Aorta (tissue), 5 donors: ENCODE results near the gene UBAP2. TPM values are rescaled to one million over a fixed set of nuclear protein-coding genes. Genes with fewer than 3 reads are reported as not detected.
A peak's percentile ranks its signal among the peaks of the same experiment; 100 is the strongest.

Experiments used
- ATAC-seq: fragments of 200-7000 bp; cut with Tn5 transposase; one replicate; pipeline ENCODE4 v1.9.1; 2022; ENCODE audit warnings: moderate library complexity; ENCODE audit not compliant: low FRiP score
- DNase-seq, 2 donors: peaks; one replicate each; pipeline ENCODE4 v3.0.0-alpha.2; 2020
- H3K27ac ChIP-seq, 2 donors: one replicate each; pipeline ENCODE4 v1.5.1; 2013; ENCODE audit warnings: low read length in 2 of 2, mild to moderate bottlenecking in 2 of 2, moderate library complexity in 2 of 2, control low read depth in 1 of 2, inconsistent platforms in 1 of 2, low read depth in 1 of 2
- H3K27me3 ChIP-seq, 2 donors: one replicate each; pipeline ENCODE4 v1.6.1; 2013; ENCODE audit warnings: control low read depth in 1 of 2, low read length in 1 of 2, mild to moderate bottlenecking in 1 of 2, moderate library complexity in 1 of 2; ENCODE audit not compliant: insufficient read depth in 2 of 2, control insufficient read depth in 1 of 2
- H3K36me3 ChIP-seq, 2 donors: one replicate each; pipeline ENCODE4 v1.6.1; 2013; ENCODE audit warnings: control low read depth in 1 of 2, low read length in 1 of 2, mild to moderate bottlenecking in 1 of 2; ENCODE audit not compliant: insufficient read depth in 2 of 2, control insufficient read depth in 1 of 2
- H3K4me1 ChIP-seq, 2 donors: one replicate each; pipeline ENCODE4 v1.6.1; 2013; ENCODE audit warnings: low read length in 2 of 2, control low read depth in 1 of 2, mild to moderate bottlenecking in 1 of 2, moderate library complexity in 1 of 2; ENCODE audit not compliant: insufficient read depth in 2 of 2, control insufficient read depth in 1 of 2
- H3K4me3 ChIP-seq, 2 donors: one replicate each; pipeline ENCODE4 v1.5.1; 2013; ENCODE audit warnings: low read length in 2 of 2, control low read depth in 1 of 2, mild to moderate bottlenecking in 1 of 2
- H3K9me3 ChIP-seq: one replicate; pipeline ENCODE4 v1.6.1; 2013; ENCODE audit warnings: mild to moderate bottlenecking, low read length; ENCODE audit not compliant: control insufficient read depth
- WGBS, 2 donors: extraction: QIAGEN DNeasy Blood & Tissue Kit; methylation state at CpG; one replicate each; pipeline ENCODE4 v1.1.7; 2013; 5-methylcytosine and 5-hydroxymethylcytosine counted together
- intact Hi-C, 2 donors: fragments of 100-400 bp; cut with DNase I; formaldehyde crosslinking; loops; one replicate each; pipeline versions ENCODE4 v1.14.2 to v1.15.0; 2022
- polyA plus RNA-seq, 2 donors: library from polyadenylated mRNA; stranded (reverse); fragments of 200-250 nt; gene quantifications; one replicate each; pipeline ENCODE4 v1.2.3, GENCODE V29; 2013
- total RNA-seq, 2 donors: library from RNA; stranded (reverse); fragmentation: NEBNext Ultra II Directional; extraction: Animal tissue kit (Norgen Biotek cat#: 25700); gene quantifications; one replicate each; pipeline ENCODE4 v1.2.1, GENCODE V29; 2021
- donor health status: healthy with polysubstance abuse.
- donor health status: Bipolar disorder and iron deficiency.
- donor health status: DM: no; HTN: no; CAD: no.
- donor health status: DM: no; HTN: no; CAD: no.
- donor health status: DM: yes; HTN: yes; CAD: no.

UBAP2 gene
- total and polyA plus RNA-seq, 4 donors: 5.3 to 30.5 (median 15.8) TPM

- WGBS, 2 donors: 50 to 53% methylated on average over 17 of the region's 17 CpGs
- no peaks in the 10 kb centered on the region for H3K9me3 ChIP-seq
- peaks cover 0 to 6% of the 10 kb centered on the region in 2 donors for H3K36me3 ChIP-seq
- DNase-seq (peak in 1 of 2 donors; percentile 68), ATAC-seq (peak; percentile 70)
- no peaks in the 10 kb centered on the region for H3K27me3 ChIP-seq
- intact Hi-C loops: loop anchor here in 1 of 2 donors (10.0 kb wide), 3 partner anchors 100 to 150 kb away; partner anchors contain the start of gene UBE2R2
- H3K4me3 ChIP-seq: no peak overlapping the region
- H3K4me1 ChIP-seq: no peaks in the 10 kb centered on the region
- H3K27ac ChIP-seq: peak overlapping the region in 1 of 2 donors; percentile 27
Measured at GRCh38 chr9:33924978-33925797, 123.5 kb downstream of the UBAP2 start.

DNA sequence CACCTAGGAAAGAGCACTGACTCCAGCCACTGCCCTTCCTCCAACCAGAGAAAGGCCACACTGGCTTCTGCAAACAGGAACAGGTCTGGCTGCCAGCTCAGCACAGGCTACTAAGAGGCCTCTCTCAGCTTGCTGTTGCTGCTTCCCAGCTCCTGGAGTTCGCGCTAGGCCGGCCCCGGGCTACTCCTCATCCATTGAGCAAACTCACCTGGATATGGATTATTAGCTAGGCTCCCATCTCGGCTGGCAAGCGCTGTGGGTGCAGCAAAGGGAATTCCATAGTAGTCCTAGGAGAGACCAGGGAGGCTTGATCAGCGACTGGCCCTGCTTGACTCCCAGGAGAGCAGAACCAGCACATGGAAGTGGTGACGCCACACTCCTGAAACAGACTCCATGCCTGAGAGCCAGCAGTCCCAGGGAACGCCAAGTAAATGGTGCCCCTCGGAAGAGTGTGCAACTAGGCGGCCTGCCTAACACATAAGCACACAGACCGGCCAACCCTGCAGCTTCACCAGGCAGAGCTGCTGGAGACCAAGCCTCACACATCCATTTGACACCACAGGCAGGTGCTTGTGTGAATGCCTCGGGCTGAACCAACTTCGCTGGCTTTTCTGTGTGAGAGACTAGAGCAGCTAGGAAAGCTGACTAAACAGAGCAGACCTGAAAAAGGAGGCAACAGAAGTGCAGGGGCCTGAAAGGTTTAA is 124.5 kb downstream of the UBAP2 start:
- H3K27me3 ChIP-seq: no peaks in the 10 kb centered on the region
- no peaks in the 10 kb centered on the region for H3K9me3 ChIP-seq
- ATAC-seq (no peak), DNase-seq (peak in 1 of 2 donors; percentile 75)
- no peak overlapping the region for H3K4me3 ChIP-seq
- intact Hi-C loops: loop anchor here in 1 of 2 donors (10.0 kb wide), 3 partner anchors 101 to 151 kb away; partner anchors contain the start of gene UBE2R2
- peaks cover 0 to 6% of the 10 kb centered on the region in 2 donors for H3K36me3 ChIP-seq
- peak overlapping the region in 1 of 2 donors; percentile 20 for H3K27ac ChIP-seq
- no peaks in the 10 kb centered on the region for H3K4me1 ChIP-seq
- WGBS, 2 donors: 48 to 56% methylated on average over 14 of the region's 14 CpGs

DNA sequence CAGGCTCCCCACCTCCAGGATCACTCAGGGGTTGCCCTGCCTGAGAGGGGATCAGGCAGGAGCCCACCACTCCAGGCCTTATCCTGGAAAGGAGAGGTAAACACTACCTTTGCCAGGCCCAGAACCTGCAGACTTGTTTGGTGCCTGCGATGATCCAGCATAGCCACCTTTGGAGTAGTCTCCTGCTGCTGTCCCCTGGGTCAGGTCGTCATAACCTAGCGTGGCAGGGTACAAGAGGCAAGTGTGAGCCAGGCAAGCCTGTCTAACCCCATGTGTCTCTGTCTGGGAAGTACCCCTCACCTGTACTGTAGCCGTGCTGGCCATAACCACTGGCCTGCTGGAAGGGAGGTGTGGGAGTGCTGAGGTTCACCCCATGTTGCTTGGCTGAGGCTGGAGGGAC is 125.6 kb downstream of the UBAP2 start:
- WGBS, 2 donors: 92 to 94% methylated on average over 4 of the region's 4 CpGs
- no peak overlapping the region for H3K27ac ChIP-seq
- DNase-seq: peak in 1 of 2 donors; percentile 51
- no peaks in the 10 kb centered on the region for H3K9me3 ChIP-seq
- no peaks in the 10 kb centered on the region for H3K27me3 ChIP-seq
- no peak overlapping the region for H3K4me3 ChIP-seq
- intact Hi-C loops: loop anchor here in 1 of 2 donors (10.0 kb wide), 3 partner anchors 102 to 152 kb away; partner anchors contain the start of gene UBE2R2
- ATAC-seq: no peak
- H3K36me3 ChIP-seq: peaks cover 4 to 6% of the 10 kb centered on the region in 2 donors
- H3K4me1 ChIP-seq: no peaks in the 10 kb centered on the region

DNA sequence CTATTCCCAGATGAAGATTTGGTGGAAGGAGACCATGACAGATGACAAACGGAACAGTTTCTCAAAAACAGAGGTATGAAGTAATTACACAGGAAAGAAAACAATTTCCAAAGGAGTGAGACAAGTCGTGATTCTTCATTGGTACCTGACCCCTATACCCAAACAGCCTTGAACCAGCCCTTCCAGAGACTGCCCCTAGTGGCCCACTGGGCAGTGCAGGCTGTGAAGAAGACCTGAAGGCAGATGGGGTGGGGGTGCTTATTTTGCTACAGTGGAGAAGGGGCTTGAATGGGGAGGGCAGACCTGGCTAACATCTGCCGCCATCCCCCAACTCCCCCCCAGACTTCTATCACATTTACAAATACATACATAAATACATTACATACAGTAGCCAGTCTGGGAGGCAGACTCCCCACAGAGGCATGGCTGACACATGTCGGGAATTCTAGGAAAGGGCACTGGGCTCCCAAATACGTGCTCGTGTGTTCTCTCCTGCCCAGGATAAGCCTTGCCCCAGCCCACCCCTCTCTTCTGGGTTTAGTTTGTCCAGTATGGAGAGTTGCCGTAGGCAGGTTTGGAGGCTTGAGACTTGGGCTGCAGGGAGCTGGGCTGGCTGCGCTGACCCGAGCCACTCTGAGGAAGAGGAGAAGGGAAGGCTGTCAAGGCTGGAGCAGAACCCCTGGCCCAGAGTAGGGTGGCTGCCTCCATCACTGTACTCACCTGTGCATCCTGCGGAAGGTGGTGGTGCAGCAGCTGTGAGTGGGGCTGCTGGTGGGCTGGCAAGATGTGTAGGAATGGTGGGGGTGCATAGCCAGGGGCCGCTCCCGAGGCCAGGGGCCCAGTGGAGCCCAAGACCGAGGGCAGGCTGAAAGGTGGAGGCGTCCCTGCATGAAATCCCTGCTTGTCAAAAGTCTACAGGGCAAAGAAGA is 126.5 kb downstream of the UBAP2 start:
- Histone ChIP-seq H3K4me1 (no peaks in the 10 kb centered on the region), H3K4me3 (no peak overlapping the region), H3K27ac (no peak overlapping the region), H3K36me3 (peaks cover 4 to 5% of the 10 kb centered on the region in 2 donors), H3K9me3 (no peaks in the 10 kb centered on the region), H3K27me3 (no peaks in the 10 kb centered on the region)
- intact Hi-C loops: loop anchor here in 1 of 2 donors (10.0 kb wide), 3 partner anchors 103 to 153 kb away; partner anchors contain the start of gene UBE2R2
- DNase-seq: peak in 1 of 2 donors; percentile 55
- no peak for ATAC-seq
- 82 to 83% methylated on average over 14 of the region's 14 CpGs for WGBS, 2 donors

- Histone ChIP-seq H3K36me3 (peaks cover 4 to 7% of the 10 kb centered on the region in 2 donors), H3K4me1 (peaks cover 0 to 1% of the 10 kb centered on the region in 2 donors), H3K27me3 (no peaks in the 10 kb centered on the region), H3K27ac (no peak overlapping the region), H3K4me3 (no peak overlapping the region), H3K9me3 (no peaks in the 10 kb centered on the region)
- WGBS, 2 donors: 86 to 92% methylated on average over 6 of the region's 6 CpGs
- intact Hi-C loops: no loop called here
- ATAC-seq (no peak), DNase-seq (no peak)
Measured at GRCh38 chr9:33919276-33919897, 129.3 kb downstream of the UBAP2 start.

- Histone ChIP-seq H3K9me3 (no peaks in the 10 kb centered on the region), H3K27me3 (no peaks in the 10 kb centered on the region), H3K4me1 (peaks cover 0 to 1% of the 10 kb centered on the region in 2 donors), H3K4me3 (no peak overlapping the region), H3K27ac (no peak overlapping the region), H3K36me3 (peaks cover 2 to 4% of the 10 kb centered on the region in 2 donors)
- intact Hi-C loops: no loop called here
- ATAC-seq (no peak), DNase-seq (no peak)
- 89 to 90% methylated on average over 9 of the region's 9 CpGs for WGBS, 2 donors
Measured at GRCh38 chr9:33917036-33917435, 131.7 kb downstream of the UBAP2 start.

DNA sequence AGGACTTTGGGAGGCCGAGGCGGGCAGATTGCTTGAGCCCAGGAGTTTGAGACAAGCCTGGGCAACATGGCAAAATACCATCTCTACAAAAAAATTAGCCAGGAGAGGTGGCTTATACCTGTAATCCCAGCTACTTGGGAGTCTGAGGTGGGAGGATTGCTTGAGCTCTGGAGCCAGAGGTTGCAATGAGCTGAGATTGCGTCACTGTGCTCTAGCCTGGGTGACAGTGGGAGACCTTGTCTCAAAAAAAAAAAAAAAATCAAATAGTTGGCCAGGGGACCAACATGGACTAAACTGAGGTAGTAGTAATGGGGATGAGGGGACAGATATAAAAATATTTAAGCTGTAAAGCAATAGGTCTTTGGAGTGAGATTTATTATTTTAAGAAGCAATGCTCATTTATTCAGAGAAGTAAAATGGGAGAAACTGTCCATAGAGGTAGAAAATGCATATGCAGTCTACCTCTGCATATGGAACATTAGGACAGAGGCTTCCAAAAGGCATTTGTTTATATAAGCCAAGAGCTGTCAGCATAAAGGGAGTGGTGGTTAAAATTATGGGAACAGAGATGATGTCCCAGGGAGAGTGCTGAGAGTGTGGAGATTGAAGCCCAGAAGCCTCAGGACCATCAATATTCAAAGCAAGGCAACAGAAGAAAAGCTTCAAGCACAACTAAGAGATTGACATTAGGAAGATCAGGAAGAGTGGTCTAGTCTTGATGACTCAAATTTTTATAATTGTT is 133.6 kb downstream of the UBAP2 start:
- intact Hi-C loops: no loop called here
- DNase-seq: no peak
- Histone ChIP-seq H3K4me1 (peaks cover 0 to 1% of the 10 kb centered on the region in 2 donors), H3K4me3 (no peak overlapping the region), H3K27me3 (no peaks in the 10 kb centered on the region), H3K9me3 (no peaks in the 10 kb centered on the region), H3K27ac (no peak overlapping the region), H3K36me3 (peaks cover 2 to 4% of the 10 kb centered on the region in 2 donors)
- no peak for ATAC-seq
- 80 to 95% methylated on average over 3 of the region's 3 CpGs for WGBS, 2 donors
